MM.1S (cell line): Measurements from ENCODE around the gene ENTPD2.

Source experiments
- DNase-seq: peaks from one replicate; pipeline ENCODE4 v3.0.0-alpha.2; 2015
- H2AFZ ChIP-seq: fragments of 300-600 bp; sonication (generic); 2 replicates; pipeline ENCODE4 v1.6.0; 2016; ENCODE audit warnings: antibody characterized with exemption, low read length
- H3F3A ChIP-seq: fragments of 300-600 bp; sonication (generic); 2 replicates; pipeline ENCODE4 v1.6.1; 2016; ENCODE audit warnings: mild to moderate bottlenecking, antibody characterized with exemption, low read length, moderate library complexity, mixed read lengths; ENCODE audit not compliant: insufficient read depth
- H3K27ac ChIP-seq: fragments of 300-600 bp; sonication (generic); 2 replicates; pipeline ENCODE4 v1.5.1; 2016; ENCODE audit warnings: mild to moderate bottlenecking, low read length
- H3K27me3 ChIP-seq: fragments of 300-600 bp; sonication (generic); replicated peaks from 2 replicates; pipeline ENCODE4 v1.6.0; 2016; ENCODE audit warnings: low read length; ENCODE audit not compliant: insufficient read depth
- H3K36me3 ChIP-seq: fragments of 300-600 bp; sonication (generic); replicated peaks from 2 replicates; pipeline ENCODE4 v1.6.1; 2016; ENCODE audit warnings: mild to moderate bottlenecking, low read length, mixed read lengths; ENCODE audit not compliant: insufficient read depth
- H3K4me1 ChIP-seq: fragments of 300-600 bp; sonication (generic); 2 replicates; pipeline ENCODE4 v1.6.1; 2016; ENCODE audit warnings: low read length, mixed read lengths
- H3K4me2 ChIP-seq: fragments of 300-600 bp; sonication (generic); 2 replicates; pipeline ENCODE4 v1.6.0; 2016; ENCODE audit warnings: low read depth, low read length
- H3K4me3 ChIP-seq: fragments of 300-600 bp; sonication (generic); 2 replicates; pipeline ENCODE4 v1.5.1; 2016; ENCODE audit warnings: low read length, mixed read lengths
- H3K79me2 ChIP-seq: fragments of 300-600 bp; sonication (generic); 2 replicates; pipeline ENCODE4 v1.6.1; 2016; ENCODE audit warnings: mixed run types, low read length, mixed read lengths
- H3K9ac ChIP-seq: fragments of 300-600 bp; sonication (generic); 2 replicates; pipeline ENCODE4 v1.6.1; 2016; ENCODE audit warnings: low read length, mixed read lengths
- H3K9me2 ChIP-seq: fragments of 300-600 bp; sonication (generic); replicated peaks from 2 replicates; pipeline ENCODE4 v1.6.1; 2016; ENCODE audit warnings: mild to moderate bottlenecking, low read length, mixed read lengths; ENCODE audit not compliant: insufficient read depth
- H3K9me3 ChIP-seq: fragments of 300-600 bp; sonication (generic); replicated peaks from 2 replicates; pipeline ENCODE4 v1.6.1; 2016; ENCODE audit warnings: mild to moderate bottlenecking, low read length, mixed read lengths; ENCODE audit not compliant: insufficient read depth
- H4K20me1 ChIP-seq: fragments of 300-600 bp; sonication (generic); 2 replicates; pipeline ENCODE4 v1.6.1; 2016; ENCODE audit warnings: mild to moderate bottlenecking, low read length, moderate library complexity, mixed read lengths; ENCODE audit not compliant: insufficient read depth
- EZH2 ChIP-seq: fragments of 300-600 bp; sonication (generic); optimal IDR thresholded peaks from 2 replicates; pipeline ENCODE3; 2017; ENCODE audit warnings: low read depth, mild to moderate bottlenecking, antibody characterized with exemption, low read length, mixed read lengths
- EZH2phosphoT487 ChIP-seq: fragments of 300-600 bp; sonication (generic); IDR thresholded peaks from 2 replicates; pipeline ENCODE4 v1.6.1; 2018; ENCODE audit warnings: antibody characterized with exemption, low read length
- TF ChIP-seq, protein P1 (sequence below): fragments of 300-600 bp; sonication (generic); IDR thresholded peaks from 2 replicates; pipeline ENCODE4 v1.5.1; 2016; ENCODE audit warnings: antibody characterized with exemption, low read length, mixed read lengths

Gene ENTPD2

DNA sequence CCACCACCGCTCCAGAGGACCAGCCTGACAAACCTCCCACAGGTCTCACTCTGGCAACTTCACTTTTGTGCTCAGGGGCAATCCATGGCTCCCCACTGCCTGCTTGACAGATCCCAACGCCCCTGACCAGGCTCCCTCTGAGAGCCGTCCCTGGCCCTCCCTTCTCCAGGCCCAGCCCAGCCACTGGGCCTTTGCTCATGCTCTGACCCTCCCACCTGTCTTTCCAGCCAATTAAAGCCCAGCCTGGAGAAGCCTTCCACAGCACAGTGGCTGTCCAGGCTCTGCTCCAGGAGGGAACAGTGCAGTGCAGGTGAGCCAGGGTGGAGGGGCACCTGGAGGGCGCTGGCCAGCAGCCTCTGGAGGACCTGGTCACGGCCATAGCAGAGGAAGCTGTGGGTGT is 3.3 kb downstream of the ENTPD2 start:
- TF ChIP-seq EZH2 = no peak
- TF ChIP-seq EZH2phosphoT487 = no peak
- TF ChIP-seq, protein P1, sequence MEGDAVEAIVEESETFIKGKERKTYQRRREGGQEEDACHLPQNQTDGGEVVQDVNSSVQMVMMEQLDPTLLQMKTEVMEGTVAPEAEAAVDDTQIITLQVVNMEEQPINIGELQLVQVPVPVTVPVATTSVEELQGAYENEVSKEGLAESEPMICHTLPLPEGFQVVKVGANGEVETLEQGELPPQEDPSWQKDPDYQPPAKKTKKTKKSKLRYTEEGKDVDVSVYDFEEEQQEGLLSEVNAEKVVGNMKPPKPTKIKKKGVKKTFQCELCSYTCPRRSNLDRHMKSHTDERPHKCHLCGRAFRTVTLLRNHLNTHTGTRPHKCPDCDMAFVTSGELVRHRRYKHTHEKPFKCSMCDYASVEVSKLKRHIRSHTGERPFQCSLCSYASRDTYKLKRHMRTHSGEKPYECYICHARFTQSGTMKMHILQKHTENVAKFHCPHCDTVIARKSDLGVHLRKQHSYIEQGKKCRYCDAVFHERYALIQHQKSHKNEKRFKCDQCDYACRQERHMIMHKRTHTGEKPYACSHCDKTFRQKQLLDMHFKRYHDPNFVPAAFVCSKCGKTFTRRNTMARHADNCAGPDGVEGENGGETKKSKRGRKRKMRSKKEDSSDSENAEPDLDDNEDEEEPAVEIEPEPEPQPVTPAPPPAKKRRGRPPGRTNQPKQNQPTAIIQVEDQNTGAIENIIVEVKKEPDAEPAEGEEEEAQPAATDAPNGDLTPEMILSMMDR = no peak
- no peak overlapping the region for H3K27ac ChIP-seq
- H3K27me3 ChIP-seq = peaks cover 80% of the 10 kb centered on the region
- H3K9me2 ChIP-seq = no peaks in the 10 kb centered on the region
- no peaks in the 10 kb centered on the region for H4K20me1 ChIP-seq
- H2AFZ ChIP-seq = no peak overlapping the region
- no peaks in the 10 kb centered on the region for H3K4me1 ChIP-seq
- H3K4me3 ChIP-seq = no peak overlapping the region
- no peaks in the 10 kb centered on the region for H3F3A ChIP-seq
- H3K79me2 ChIP-seq = no peaks in the 10 kb centered on the region
- no peak overlapping the region for H3K9ac ChIP-seq
- H3K4me2 ChIP-seq = no peak overlapping the region
- H3K9me3 ChIP-seq = no peaks in the 10 kb centered on the region
- H3K36me3 ChIP-seq = no peaks in the 10 kb centered on the region
- DNase-seq = no peak

- H3K27ac ChIP-seq = no peak overlapping the region
- H3K79me2 ChIP-seq = no peaks in the 10 kb centered on the region
- no peak overlapping the region for H3K4me3 ChIP-seq
- H3K27me3 ChIP-seq = peaks cover 84% of the 10 kb centered on the region
- no peaks in the 10 kb centered on the region for H3K9me3 ChIP-seq
- H3F3A ChIP-seq = no peaks in the 10 kb centered on the region
- peak; percentile 33 for DNase-seq
- no peaks in the 10 kb centered on the region for H3K36me3 ChIP-seq
- no peak for TF ChIP-seq EZH2phosphoT487
- TF ChIP-seq, protein P1 = peak; percentile 31; the same call in 1 of the 2 replicates
- TF ChIP-seq EZH2 = peak; percentile 41
- H4K20me1 ChIP-seq = no peaks in the 10 kb centered on the region
- H3K9me2 ChIP-seq = no peaks in the 10 kb centered on the region
- H2AFZ ChIP-seq = no peak overlapping the region
- no peak overlapping the region for H3K9ac ChIP-seq
- no peak overlapping the region for H3K4me2 ChIP-seq
- no peaks in the 10 kb centered on the region for H3K4me1 ChIP-seq
Observed at GRCh38 chr9:137049544-137050449, 4.1 kb downstream of the ENTPD2 start.

DNA sequence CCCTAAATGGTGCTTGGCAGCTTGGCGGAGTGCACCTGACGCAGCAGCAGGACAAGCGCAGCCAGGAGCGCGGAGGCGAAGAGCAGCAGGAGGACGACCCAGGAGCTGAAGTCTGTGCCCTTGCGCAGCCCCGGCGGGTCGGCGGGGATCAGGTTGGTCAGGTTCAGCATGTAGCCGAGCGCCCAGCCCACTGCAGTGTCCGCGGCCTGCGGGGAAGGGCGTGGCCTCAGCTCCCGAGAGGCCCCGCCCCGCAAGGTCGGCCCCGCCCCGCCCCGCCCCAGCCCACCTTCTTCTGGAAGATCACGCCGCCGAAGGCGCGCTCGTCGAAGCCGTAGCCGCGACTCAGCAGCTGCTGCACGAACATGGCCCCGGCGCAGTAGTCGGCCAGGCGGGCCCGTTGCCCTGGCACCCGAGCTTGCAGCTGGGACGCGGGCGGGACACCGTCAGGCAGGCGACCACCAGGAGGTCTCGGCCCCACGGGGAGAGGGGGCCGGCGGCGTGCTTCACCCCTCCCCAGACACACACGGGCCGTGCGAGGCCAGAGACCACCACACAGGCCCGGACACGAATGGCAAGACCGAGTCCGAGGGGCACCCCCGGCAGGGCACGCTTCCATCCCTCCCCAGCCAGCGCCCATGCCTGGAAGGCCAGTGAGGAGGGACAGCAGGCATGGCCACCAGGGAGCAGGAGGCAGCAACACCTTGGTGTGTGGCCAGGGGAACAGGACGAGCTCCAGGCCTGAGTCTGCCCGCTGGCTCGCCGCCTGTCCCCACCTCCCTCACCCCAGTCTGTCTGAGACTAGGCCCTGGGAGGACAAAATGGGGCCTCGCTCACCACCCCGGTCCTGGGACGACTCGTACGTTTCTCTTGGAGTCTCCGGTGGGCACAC is 5.0 kb downstream of the ENTPD2 start:
- H3F3A ChIP-seq = no peaks in the 10 kb centered on the region
- H3K4me1 ChIP-seq = no peaks in the 10 kb centered on the region
- no peak overlapping the region for H3K27ac ChIP-seq
- no peak overlapping the region for H2AFZ ChIP-seq
- H3K36me3 ChIP-seq = no peaks in the 10 kb centered on the region
- no peak for TF ChIP-seq EZH2
- TF ChIP-seq EZH2phosphoT487 = no peak
- TF ChIP-seq, protein P1 = no peak
- H3K79me2 ChIP-seq = no peaks in the 10 kb centered on the region
- no peak overlapping the region for H3K4me3 ChIP-seq
- no peaks in the 10 kb centered on the region for H3K9me3 ChIP-seq
- no peaks in the 10 kb centered on the region for H4K20me1 ChIP-seq
- H3K4me2 ChIP-seq = no peak overlapping the region
- DNase-seq = no peak
- H3K9me2 ChIP-seq = no peaks in the 10 kb centered on the region
- H3K9ac ChIP-seq = no peak overlapping the region
- peaks cover 87% of the 10 kb centered on the region for H3K27me3 ChIP-seq
